GM04503 (cell line): ENCODE data around the gene MAD1L1.
A peak's percentile ranks its signal among the peaks of the same experiment; 100 is the strongest.

Source experiments
- DNase-seq: peaks from one replicate; pipeline ENCODE4 v3.0.0-alpha.2; 2012; ENCODE audit warnings: low read depth

MAD1L1 gene

DNA sequence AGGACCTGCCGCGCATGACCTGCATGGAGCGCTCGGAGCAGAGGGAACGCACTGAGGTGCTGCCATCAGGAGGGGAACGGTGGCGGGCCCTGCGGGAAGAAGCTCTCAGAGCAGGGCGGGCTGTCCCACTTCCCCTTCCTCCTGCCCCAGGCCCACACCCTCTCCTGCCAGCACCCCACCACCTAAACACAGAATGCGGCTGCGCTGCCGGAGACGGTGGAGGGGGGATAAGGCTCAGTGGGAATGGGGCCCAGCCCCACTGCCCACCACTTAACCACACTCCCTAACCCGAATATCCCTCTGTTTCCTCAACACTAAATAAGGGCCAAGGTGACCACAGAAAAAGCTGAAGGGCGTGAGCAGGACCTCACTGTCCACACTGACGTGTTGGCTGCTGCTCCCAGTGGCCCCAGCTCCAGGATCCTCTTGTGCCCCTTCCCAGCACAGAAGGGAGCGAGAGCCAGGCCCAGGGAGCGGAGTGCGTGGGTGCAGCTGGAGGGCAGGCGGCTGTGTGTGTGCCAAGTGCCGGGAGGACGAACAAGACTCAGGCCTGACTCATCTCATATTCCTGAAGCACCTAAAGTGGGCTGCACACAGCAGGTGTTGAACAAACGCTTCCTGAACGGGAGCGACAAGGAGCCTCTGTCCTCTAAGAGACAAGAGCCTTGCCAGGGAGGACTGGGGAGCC lies 116.8 kb downstream of the MAD1L1 start:
- DNase-seq = no peak

DNA sequence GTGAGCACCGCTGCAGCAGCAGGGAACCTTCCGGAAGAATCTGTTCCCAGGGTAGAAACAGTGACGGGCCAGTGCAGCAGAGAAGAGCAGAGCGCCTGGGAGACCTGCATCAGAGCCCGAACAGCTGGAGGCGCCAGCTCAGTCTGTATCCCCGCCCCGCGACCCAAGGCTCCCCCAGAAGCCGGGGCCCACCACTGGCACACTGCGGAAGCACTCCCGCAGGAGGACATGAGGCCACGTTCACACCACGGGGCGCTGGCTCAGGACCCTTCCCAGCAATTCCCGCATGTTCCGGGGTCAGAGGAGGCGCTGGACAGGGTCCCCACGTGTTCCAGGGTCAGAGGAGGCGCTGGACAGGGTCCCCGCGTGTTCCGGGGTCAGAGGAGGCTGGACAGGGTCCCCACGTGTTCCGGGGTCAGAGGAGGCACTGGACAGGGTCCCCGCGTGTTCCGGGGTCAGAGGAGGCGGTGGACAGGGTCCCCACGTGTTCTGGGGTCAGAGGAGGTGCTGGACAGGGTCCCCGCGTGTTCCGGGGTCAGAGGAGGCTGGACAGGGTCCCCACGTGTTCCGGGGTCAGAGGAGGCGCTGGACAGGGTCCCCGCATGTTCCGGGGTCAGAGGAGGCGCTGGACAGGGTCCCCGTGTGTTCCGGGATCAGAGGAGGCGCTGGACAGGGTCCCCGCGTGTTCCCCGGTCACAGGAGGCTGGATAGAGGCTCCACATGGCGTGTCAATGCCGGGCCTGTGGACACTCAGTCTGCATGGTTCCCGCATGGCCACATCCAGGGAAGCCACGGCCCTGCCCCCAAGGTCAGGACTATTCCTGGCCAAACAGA lies 117.6 kb downstream of the MAD1L1 start:
- DNase-seq = no peak

DNA sequence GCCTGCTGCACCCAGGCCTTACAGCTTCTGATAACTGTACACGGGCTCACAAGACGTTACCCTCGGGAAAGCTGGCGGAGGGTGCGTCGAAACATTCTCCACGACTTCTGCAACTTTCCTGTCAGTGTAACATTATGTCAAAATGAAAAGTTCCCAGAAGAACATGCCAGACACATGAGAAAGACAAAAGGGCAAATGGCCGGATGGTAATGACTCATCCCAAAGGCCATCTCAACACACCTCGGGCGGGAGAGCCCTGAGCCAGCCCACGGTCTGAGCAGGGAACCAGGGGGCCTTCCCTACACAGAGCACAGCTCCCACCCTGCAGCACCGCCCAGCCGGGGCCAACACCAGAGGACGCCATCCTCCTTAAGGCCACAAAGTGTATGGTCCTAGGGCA lies 118.7 kb downstream of the MAD1L1 start:
- DNase-seq = peak; percentile 21

DNA sequence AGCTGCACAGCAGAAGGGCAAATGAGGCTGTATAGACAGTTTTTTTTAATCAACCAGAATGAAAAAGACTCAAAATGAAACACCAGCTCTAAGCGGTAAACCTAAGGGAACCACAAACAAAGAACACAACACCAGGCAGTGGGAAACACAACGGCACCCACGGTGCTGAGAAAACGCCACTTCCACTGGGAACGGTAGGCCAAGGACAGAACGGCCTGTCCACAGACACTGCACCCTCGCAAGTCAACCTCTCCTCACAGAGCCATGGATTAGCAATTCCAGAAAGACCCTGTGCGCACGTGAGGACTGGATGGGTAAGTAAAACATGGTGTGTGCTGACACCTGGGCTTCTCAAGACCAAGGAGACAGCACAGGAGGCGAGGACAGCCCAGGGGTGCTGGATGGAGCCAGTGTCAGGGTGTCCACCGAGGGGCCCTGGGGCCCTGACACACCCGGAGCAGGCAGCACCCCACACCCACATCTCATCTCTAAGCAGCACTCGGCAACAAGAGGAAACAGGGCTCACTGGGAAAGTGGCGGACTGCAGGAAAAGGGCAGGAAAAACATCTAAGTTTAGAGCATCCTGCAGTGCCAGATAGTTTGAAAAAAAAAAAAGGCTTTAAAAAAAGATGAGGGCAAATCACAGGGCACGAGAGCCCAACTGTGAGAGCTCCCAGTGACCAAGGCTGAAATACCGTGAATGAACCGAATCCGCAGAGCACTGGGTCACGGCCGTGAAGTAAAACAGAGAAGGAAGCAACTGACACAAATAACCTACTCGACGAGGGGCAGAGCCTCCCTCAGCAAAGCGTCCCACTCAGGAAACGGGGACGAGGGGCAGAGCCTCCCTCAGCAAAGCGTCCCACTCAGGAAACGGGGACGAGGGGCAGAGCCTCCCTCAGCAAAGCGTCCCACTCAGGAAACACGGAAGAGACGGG lies 120.2 kb downstream of the MAD1L1 start:
- no peak for DNase-seq

DNA sequence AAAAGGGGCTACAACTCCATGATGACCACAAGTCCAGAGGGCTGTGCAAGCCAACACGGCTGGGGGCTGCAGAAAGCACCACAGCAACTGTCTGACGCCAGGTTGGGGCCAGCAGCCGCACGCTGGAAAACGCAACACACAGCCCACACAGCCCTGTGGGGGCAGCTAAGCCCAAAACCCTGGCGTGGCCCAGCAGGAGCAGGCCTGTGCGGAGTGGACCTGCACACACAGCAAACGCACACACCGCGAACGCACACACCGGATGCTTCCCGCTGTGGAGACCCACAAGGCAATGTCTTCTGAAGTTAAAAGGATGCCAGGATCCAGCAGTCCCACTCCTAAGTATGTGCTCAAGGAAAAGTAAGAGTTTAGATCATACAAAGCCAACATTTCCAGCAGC lies 121.2 kb downstream of the MAD1L1 start:
- DNase-seq = no peak

DNA sequence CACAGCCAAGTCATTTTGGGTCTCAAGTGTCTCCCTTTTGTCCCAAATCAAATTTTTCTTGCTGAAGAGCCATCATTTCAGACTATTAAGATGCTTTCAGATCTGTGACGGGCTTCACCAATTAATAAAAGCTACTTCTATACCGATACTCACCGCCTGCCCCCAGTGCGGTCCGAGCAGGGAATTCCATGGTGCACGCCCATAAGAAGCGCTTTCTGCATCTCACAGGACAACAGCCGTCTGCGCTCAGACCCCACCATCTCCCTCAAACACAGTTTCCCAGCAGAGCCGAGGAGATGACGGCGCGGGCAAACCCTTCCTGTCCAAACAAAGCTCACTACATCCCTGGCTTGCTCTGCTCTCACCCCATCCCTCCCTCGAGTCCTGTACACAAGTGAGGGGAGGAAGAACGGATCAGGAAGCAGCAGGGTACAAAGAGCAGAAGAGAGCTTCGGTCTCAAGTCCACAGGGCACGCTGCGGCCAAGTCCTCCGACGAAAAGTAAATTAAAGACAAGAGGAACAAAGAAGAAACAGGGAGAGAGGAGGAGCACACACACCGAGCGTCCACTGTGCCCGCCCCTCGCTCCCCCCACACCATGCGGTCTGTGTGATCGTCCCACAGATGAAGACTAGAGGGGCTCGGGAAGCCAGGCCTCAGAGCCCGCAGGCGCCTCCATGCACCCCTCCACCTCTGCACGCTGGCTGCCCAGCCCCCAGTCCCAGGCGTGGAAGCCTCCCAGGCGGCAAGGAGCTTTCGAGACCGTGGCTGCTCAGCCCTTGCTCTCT lies 121.9 kb downstream of the MAD1L1 start:
- no peak for DNase-seq

DNA sequence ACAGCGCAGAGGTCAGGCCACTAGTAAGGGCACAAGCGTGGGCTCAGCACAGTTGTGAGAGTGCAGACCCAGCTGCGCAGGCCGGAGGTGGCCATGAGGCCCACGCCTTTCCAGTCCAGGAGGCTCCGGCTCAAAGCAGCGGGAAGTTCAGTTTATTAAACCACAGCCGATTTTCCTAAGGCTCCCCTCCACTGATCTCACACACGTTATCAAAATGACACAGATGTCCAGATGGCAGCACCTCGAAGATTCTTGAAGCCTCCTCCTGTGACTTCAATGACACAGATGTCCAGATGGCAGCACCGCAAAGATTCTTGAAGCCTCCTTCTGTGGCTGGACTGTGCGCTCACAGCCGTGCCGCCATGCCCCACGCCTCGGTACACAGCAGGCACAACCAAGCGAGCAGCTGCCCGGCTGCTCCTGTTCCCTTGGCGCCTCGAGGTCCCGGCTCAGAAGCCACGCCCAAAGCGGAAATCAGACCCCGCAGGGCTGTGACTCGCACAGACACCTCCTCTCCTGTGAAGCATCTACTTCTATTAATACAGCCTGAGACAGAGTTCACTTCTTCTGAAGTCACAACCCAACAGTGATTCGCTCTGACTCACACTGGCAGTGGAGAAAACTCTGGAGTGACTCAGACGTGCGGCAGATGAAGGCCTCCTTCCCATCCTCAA lies 122.7 kb downstream of the MAD1L1 start:
- peak; percentile 69 for DNase-seq

DNA sequence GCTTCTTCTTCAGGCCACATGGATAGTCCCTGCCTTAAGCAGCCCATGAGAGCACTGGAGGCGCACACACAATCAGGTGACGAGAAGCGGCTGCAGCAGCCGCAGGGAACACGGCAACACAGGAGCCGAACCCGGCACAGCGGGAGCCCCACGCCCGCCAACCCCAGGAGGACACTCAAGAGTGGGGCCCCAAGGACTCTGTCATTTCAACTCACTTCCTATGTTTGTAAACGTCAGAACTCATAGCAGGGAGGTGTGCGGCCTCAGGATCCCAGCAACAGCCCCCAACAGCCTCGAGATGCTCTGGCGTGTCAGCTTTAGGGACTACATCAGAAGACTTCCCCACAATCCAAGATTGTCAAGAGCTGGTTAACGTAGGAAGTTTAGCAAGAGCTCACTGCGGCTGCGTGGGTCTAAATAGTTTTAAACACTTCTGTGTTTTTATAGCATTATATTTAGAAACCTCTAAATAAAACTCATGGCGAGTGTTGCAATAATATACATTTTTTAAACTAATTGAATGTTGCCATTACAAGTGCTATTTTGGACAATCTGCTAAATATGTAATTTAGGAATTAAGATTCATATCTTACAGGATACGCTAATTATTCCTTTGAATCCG lies 123.4 kb downstream of the MAD1L1 start:
- no peak for DNase-seq

DNA sequence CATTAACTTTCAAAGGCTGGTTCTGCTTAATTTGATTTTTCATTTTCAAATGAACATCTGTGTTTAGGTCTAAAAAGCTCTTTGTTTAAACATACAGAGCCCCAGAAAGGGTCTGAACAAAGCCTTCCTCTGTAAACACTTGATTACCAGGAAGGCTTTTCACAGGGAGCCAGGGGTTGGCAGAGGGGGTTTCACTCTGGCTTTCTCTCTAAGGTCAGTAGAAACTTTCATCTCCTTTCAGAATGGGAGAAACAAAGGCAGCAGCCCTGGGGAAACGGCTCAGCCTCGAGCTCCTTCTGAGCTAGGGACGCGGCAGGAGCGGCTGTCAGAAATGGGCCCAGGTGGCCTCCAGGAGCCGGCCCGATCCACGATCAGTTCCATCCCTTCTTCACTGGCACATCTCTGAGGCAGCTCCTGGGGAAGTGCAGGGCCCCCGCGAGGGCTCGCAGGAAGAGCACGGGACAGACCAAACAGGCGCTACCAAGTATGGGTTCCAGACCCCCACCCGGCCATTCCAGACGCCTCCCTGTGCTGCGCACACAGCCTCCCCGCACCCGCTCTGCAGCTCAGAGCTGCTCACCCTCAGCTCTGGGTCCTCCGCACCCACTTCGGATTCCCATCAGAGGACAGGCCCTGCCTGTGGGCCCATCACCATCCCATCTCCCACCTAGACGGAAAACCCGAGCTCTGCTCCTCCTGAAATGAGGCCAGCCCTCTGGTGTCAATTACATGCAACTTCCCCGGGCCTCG lies 124.1 kb downstream of the MAD1L1 start:
- DNase-seq = no peak

DNA sequence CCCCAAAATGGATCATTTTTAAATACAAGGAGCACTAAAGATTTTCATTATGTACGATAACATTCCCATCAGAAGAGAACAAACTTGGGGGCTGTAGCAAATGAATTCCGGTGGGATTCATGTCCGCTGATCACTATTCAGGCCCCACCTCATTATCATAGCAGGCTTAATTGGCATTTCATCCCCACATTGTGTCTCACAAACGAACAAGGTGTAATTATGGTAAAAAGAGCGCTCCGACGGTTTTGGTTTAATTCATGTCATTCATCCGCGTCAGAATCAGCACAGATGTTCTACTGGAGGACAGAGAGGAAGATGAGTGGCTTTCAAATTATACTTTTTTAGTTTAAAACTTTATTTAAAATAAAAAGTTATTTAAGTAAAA lies 124.7 kb downstream of the MAD1L1 start:
- DNase-seq = no peak

DNA sequence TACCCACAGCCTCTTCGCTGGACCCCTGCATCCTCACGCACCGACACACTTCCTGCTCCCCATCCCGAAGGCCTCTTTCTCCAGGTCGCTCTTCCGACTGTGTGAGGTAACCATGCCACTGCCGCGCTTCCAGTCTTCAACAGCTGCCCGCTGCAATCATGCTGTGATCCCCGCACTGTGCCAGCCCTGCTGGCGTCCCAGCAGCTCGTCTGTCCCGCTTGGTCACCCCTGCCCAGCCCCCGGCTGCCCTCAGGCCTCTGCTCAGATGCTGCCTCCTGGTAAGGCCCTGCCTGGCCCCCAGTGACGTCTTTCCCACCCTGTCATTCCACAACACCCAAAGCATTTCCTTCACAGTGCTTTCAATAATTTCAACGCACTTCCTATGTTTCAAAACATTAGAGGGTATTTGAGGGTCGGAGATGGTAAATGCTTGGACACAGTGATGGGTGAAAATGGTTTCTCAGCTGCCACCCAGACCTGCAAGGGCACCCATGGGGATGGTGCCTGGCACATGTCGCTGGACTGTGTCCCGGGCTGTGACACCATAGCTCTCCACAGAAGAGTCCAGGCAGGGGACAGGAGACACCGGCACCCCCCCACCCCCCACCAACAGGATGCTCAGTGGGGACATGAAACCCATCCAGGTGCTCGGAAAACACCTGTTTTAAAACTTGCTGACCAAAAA lies 125.2 kb downstream of the MAD1L1 start:
- no peak for DNase-seq

DNA sequence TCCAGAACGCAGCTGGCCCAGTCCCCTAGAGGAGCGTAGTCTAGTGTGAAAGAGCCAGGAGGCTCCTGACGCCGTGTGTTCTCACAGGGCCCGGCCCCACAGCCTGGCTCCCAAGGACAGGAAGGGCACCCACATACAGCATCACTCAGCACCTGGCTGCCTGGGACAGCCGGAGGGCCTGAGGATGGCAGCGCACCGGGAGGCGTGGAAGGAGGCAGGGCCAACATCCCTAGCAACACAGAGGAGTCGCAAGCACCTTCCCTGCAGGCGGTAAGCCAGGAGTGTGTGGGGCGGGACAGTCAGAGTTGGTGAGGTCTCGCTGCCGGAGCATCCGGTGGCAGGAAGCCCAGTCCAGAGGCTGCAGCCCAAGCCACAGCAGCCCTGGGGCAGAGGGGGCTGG lies 125.8 kb downstream of the MAD1L1 start:
- DNase-seq = no peak

DNA sequence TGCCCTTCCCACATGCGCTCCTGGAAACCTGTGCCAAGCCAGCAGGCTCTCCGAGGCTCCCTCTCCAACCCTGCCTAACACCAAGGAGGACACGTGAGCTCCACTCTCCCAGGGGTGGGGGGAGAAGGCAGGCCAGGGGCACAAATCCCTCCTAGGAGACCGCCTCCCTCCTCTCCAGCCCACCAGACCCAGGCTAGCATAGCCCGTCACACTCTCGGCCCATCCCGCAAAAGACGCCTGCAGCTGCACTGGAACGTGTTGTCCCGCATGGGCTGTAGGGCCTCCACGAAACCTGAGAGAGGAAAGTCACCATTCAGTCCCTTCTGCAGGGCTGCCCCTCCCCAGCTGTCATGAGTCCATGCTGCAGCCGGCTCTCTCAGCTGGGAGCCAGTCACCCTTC lies 126.3 kb downstream of the MAD1L1 start:
- no peak for DNase-seq

DNA sequence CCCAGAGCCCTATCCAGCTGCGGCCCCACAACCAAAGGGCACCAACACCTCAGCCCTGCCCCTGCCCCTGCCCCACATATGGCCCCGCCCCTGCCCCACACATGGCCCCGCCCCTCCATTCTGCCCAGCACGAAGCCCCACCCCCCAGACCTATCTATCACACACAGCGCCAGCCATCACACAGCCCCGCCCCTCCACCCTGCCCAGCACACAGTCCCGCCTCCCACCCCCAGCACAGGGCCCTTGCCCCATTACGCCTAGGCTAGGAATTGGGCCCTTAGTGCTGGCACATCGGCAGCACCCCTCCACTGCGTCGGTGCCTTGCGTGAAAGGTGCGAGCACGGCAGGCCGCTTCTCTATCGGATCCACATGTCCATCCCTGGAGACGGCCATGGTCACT lies 126.8 kb downstream of the MAD1L1 start:
- DNase-seq = no peak

DNA sequence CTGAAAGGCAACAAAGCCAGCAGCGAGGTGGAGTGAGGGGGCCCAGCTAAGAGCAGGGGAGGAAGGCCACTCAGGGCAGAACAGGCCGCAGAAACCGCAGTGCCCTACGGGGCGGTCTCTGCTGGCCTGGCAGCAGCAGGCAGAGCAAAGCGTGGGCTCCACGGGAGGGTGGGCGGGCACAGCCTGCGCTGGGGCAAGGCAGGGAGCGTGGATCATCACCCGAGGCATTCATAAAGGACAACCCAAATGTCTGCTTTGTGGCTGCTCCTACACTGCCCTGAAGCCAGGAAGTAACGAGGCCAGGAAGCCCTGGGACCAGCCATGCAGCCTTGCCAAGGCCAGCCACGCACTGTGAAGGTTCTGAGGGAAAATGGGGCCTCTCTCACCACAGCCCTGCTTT lies 127.5 kb downstream of the MAD1L1 start:
- DNase-seq = no peak

DNA sequence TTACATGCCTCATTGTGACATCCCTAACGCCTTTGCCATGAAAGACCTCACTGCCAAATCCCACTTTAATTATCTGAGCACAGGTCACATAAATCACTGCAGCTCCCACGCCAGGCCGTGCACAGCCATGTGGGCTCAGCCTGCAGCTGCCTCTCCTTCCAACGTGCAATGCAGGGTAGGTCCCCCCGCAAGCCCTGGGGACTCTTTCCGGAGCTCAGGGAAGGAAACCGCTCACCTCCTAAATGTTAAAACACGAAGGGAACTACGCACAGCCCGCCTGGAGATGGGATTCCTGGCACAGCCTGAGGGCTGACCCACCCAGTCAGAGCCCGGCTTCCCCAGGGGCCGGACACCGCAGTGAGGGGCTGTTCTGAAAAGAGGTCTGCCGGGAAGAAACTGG lies 128.0 kb downstream of the MAD1L1 start:
- DNase-seq = no peak

DNA sequence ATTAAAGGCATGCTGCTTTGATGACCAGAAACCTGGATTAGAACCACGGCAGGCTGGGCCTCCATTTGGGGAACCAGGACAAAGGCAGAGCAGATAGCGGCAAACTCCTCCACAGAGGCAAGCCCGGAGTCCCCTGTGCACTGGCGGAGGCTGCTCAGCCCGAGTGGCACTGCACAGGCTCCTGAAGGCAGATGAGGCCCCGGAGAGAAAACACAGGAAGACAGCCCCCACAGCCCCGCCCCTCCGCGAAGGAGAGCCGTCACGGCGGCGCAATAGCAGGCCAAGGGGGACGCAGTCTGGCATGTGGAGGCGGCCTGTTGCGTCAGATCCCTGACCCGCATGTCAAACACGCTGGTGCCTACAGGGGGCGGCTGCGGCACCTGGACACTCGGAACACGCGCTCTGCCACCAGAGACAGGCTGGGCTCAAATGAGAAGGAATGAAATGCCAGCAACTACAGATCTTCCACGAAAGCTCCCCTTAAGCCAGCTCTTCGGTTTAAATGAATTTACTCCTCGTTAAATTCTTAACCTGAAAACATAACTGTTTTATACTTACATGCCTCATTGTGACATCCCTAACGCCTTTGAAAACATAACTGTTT lies 128.5 kb downstream of the MAD1L1 start:
- DNase-seq = peak; percentile 49

DNA sequence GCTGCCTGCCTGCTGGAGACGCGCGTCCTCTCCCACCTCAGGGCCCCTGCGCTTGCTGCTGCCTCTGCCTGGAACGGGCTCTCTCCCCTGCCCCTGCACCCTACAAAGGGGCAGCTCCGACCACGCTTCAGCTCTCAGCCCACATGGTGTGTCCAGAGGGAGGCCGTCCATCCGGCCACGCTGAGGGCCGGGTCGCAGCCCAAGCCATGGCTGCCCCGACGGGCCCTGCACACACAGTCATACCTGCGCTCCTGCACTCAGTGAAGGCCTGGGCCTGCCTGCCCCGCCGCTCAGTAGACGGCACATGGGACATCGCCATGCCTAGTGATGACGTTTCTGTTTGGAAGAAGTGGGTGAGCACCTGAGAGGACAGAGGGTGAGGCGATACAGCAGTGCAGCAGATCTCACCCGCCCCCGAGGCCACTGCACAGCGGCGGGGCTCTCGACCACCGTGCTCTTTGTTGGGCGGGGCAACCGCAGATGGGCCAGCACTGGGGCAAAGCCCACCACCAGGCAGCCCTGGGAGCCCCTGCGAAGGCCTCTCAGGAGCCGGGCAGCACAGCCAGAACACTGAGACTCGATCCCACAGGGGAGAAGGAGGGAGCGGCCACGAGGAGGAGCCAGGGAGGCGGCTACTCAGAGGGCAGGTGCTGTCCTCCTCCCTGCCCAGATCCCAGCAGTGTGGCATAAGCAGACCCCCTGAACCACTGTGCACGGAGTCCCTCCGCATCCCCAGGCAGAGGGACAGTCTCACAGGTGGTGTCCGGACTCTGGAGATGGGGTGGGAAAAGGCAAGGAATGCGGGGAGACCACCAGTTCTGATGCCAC lies 129.5 kb downstream of the MAD1L1 start:
- DNase-seq = no peak
